A673 (cell line): ENCODE measurements around the gene LSM2.

Experiments
- CTCF ChIP-seq: fragments of 300-800, 200-600 bp; sonication (generic); conservative IDR thresholded peaks from 2 replicates; pipeline ENCODE4 v1.5.1; 2017; ENCODE audit warnings: low read depth, mild to moderate bottlenecking, antibody characterized with exemption, low read length, moderate library complexity, mixed read lengths
- EZH2 ChIP-seq: fragments of 200-600 bp; sonication (generic); IDR thresholded peaks from 2 replicates; pipeline ENCODE4 v1.6.1; 2017; ENCODE audit warnings: borderline replicate concordance, low read depth, mild to moderate bottlenecking, mixed read lengths, antibody characterized with exemption, low read length; ENCODE audit not compliant: poor library complexity, severe bottlenecking

- TF ChIP-seq EZH2 (no peak), CTCF (no peak)
Observed at GRCh38 chr6:31796993-31797385, 9.8 kb downstream of the LSM2 start.
